B cell (primary cell): ENCODE measurements around the gene ARL16. TPM values are rescaled to one million over a fixed set of nuclear protein-coding genes. Genes with fewer than 3 reads are reported as not detected.

Experiments used
- ATAC-seq: fragments of 200-7000 bp; cut with Tn5 transposase; one replicate; pipeline ENCODE4 v1.10.0; 2021; ENCODE audit warnings: low read depth, mild to moderate bottlenecking, moderate number of reproducible peaks, moderate library complexity
- CTCF ChIA-PET: fragments of 350-600 bp; sonication (Branson Sonifier 250); formaldehyde crosslinking; loops from one replicate; lab custom pipeline; 2021; ENCODE audit warnings: antibody characterized with exemption, inconsistent platforms; lab: Charles Lee
- POLR2A ChIA-PET: fragments of 350-600 bp; sonication (Branson Sonifier 250); formaldehyde crosslinking; loops from one replicate; lab custom pipeline; 2021; ENCODE audit warnings: antibody characterized with exemption; lab: Charles Lee
- DNase-seq: peaks from one replicate; pipeline ENCODE4 v3.0.0; 2013
- H2AFZ ChIP-seq: 2 replicates; pipeline ENCODE4 v1.6.1; 2012; ENCODE audit warnings: mild to moderate bottlenecking, low read depth, low read length; ENCODE audit not compliant: insufficient read depth, poor library complexity, severe bottlenecking
- H3K27ac ChIP-seq, 2 donors: 1 replicate in 1 of 2; 2 replicates in 1 of 2; pipeline ENCODE4 v1.5.1; 2012 to 2013; ENCODE audit warnings: low read length in 2 of 2, mild to moderate bottlenecking in 2 of 2, moderate library complexity in 1 of 2
- H3K27me3 ChIP-seq, 4 experiments: fragments of 200-600 bp in 1 of 4; sonication (generic) in 1 of 4; replicated peaks in 1 of 4; 1 replicate in 2 of 4; 2 replicates in 2 of 4; pipeline versions ENCODE4 v1.6.1 to v1.7.0; 2013 to 2016; ENCODE audit warnings: low read length in 3 of 4, mild to moderate bottlenecking in 2 of 4, mixed read lengths in 1 of 4, moderate library complexity in 1 of 4; ENCODE audit not compliant: insufficient read depth in 4 of 4, control insufficient read depth in 3 of 4; ENCODE audit errors: control extremely low read depth in 1 of 4
- H3K36me3 ChIP-seq, 2 experiments: replicated peaks in 1 of 2; 1 replicate in 1 of 2; 2 replicates in 1 of 2; pipeline versions ENCODE4 v1.6.1 to v1.7.1; 2013; ENCODE audit warnings: low read length in 1 of 2; ENCODE audit not compliant: insufficient read depth in 2 of 2, control insufficient read depth in 1 of 2; ENCODE audit errors: control extremely low read depth in 1 of 2, extremely low read depth in 1 of 2
- H3K4me1 ChIP-seq, 2 donors: fragments of 200-600 bp in 1 of 2; sonication (generic) in 1 of 2; 1 replicate in 1 of 2; 2 replicates in 1 of 2; pipeline versions ENCODE4 v1.5.1 to v1.6.1; 2013 to 2017; ENCODE audit warnings: low read length in 2 of 2; ENCODE audit not compliant: control insufficient read depth in 2 of 2, insufficient read depth in 2 of 2
- H3K4me2 ChIP-seq: replicated peaks from 2 replicates; pipeline ENCODE3; 2012; ENCODE audit warnings: mild to moderate bottlenecking, low read depth, low read length; ENCODE audit not compliant: poor library complexity, severe bottlenecking
- H3K4me3 ChIP-seq, 5 experiments: fragments of 200-600 bp in 1 of 5; sonication (generic) in 1 of 5; 1 replicate in 3 of 5; 2 replicates in 2 of 5; pipeline versions ENCODE4 v1.5.1 to v1.7.0; 2011 to 2016; ENCODE audit warnings: low read length in 4 of 5, mild to moderate bottlenecking in 4 of 5, low read depth in 2 of 5, control low read depth in 1 of 5, moderate library complexity in 1 of 5; ENCODE audit not compliant: insufficient read depth in 1 of 5; ENCODE audit errors: control extremely low read depth in 1 of 5, extremely low read depth in 1 of 5
- H3K79me2 ChIP-seq: fragments of 200-600 bp; sonication (generic); one replicate; pipeline ENCODE4 v1.6.0; 2016; ENCODE audit warnings: low read length; ENCODE audit not compliant: control insufficient read depth, insufficient read depth
- H3K9ac ChIP-seq: fragments of 200-600 bp; sonication (generic); 2 replicates; pipeline ENCODE4 v1.6.1; 2017; ENCODE audit warnings: mild to moderate bottlenecking, low read length, moderate library complexity
- H3K9me3 ChIP-seq, 3 donors: one replicate each; pipeline versions ENCODE4 v1.6.1 to v1.7.1; 2013; ENCODE audit warnings: low read length in 2 of 3; ENCODE audit not compliant: control insufficient read depth in 2 of 3, insufficient read depth in 1 of 3; ENCODE audit errors: control extremely low read depth in 1 of 3
- H4K20me1 ChIP-seq: 2 replicates; pipeline ENCODE4 v1.6.0; 2012; ENCODE audit warnings: mild to moderate bottlenecking, low read length; ENCODE audit not compliant: insufficient read depth, control insufficient read depth, poor library complexity, severe bottlenecking
- H3K27ac Mint-ChIP-seq: one replicate; pipeline ENCODE4 v1.8.0; 2021; ENCODE audit warnings: mixed read lengths
- H3K27me3 Mint-ChIP-seq: one replicate; pipeline ENCODE4 v1.8.0; 2021; ENCODE audit warnings: mixed read lengths
- H3K4me1 Mint-ChIP-seq: one replicate; pipeline ENCODE4 v1.8.0; 2021; ENCODE audit warnings: mixed read lengths
- H3K4me3 Mint-ChIP-seq: one replicate; pipeline ENCODE4 v1.8.0; 2021; ENCODE audit warnings: mixed read lengths
- H3K9me3 Mint-ChIP-seq: one replicate; pipeline ENCODE4 v1.8.0; 2022; ENCODE audit warnings: mixed read lengths; ENCODE audit not compliant: insufficient read depth
- EZH2 ChIP-seq: IDR thresholded peaks from 2 replicates; pipeline ENCODE4 v1.6.1; 2012; ENCODE audit warnings: borderline replicate concordance, low read depth, mild to moderate bottlenecking, moderate library complexity, low read length; ENCODE audit not compliant: insufficient read depth, poor library complexity, severe bottlenecking
- WGBS: methylation state at CpG from one replicate; pipeline ENCODE4 v1.1.5; 2013; ENCODE audit warnings: missing lambda C conversion rate; ENCODE audit not compliant: insufficient coverage; 5-methylcytosine and 5-hydroxymethylcytosine counted together
- intact Hi-C: fragments of 100-400 bp; cut with micrococcal nuclease; formaldehyde crosslinking; loops from one replicate; pipeline ENCODE4 v1.10.0; 2022
- polyA plus RNA-seq: library from polyadenylated mRNA; depleted of rRNA; stranded (reverse); fragments of >200 nt; gene quantifications from 2 replicates; pipeline ENCODE4 v1.2.3, GENCODE V29; 2012
- total RNA-seq, 2 donors: library from RNA; stranded (reverse); fragments of 120-200 nt in 1 of 2; gene quantifications; 1 replicate in 1 of 2; 2 replicates in 1 of 2; pipeline versions ENCODE4 v1.2.3 to v1.2.4, GENCODE V29; 2013 to 2022
- TF ChIP-seq, protein P1 (sequence below): fragments of 200-600 bp; IDR thresholded peaks from one replicate; pipeline ENCODE4 v1.8.0; 2022; ENCODE audit warnings: antibody characterized with exemption, mild to moderate bottlenecking

ARL16 gene
- total and polyA plus RNA-seq, 2 donors (not counting 1 experiment from before 2014, with no cell fraction given): 32.5 to 101 TPM

DNA sequence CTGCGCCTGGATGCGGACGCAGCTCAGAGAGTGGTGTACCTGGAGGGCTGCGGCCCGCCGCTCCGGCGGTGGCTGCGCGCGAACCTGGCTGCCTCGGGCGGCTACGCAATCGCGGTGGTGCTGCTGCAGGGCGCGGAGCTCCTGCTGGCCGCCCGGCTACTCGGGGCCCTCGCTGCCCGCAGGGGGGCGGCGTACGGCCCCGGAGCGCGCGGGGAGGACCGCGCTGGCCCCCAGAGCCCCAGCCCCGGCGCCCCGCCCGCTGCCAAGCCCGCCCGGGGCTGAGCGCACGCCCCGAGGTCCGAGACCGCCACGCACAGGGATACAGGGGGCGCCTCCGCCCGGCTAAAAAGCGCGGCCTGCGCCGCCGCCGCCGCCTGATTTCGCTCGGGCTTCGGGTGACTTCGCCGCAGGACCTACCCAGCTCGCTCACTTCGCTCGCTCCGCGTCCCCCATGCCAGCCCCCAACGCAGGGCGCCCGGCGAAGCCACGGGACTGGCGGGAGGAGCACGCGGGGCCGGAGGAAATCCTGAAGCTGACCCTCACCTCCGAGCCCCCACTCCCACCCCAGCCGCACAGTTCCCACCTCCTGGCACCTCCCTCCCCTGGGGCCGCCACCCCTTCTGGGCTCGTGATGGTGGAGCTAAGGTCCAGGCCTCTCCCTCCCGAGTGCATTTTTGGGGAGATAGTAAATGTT lies 35.4 kb downstream of the ARL16 start:
- Histone ChIP-seq H3K4me3 (no peak overlapping the region), H2AFZ (no peak overlapping the region), H3K4me2 (no peak overlapping the region), H3K4me1 (peaks cover 3 to 7% of the 10 kb centered on the region in 2 donors), H4K20me1 (no peaks in the 10 kb centered on the region), H3K27ac (no peak overlapping the region), H3K79me2 (no peaks in the 10 kb centered on the region), H3K27me3 (peaks cover 0 to 27% (median 4%) of the 10 kb centered on the region in 4 experiments), H3K9ac (no peak overlapping the region), H3K9me3 (peaks cover 0 to 21% (median 3%) of the 10 kb centered on the region in 3 donors), H3K36me3 (no peaks in the 10 kb centered on the region)
- no peak for TF ChIP-seq EZH2
- TF ChIP-seq, protein P1, sequence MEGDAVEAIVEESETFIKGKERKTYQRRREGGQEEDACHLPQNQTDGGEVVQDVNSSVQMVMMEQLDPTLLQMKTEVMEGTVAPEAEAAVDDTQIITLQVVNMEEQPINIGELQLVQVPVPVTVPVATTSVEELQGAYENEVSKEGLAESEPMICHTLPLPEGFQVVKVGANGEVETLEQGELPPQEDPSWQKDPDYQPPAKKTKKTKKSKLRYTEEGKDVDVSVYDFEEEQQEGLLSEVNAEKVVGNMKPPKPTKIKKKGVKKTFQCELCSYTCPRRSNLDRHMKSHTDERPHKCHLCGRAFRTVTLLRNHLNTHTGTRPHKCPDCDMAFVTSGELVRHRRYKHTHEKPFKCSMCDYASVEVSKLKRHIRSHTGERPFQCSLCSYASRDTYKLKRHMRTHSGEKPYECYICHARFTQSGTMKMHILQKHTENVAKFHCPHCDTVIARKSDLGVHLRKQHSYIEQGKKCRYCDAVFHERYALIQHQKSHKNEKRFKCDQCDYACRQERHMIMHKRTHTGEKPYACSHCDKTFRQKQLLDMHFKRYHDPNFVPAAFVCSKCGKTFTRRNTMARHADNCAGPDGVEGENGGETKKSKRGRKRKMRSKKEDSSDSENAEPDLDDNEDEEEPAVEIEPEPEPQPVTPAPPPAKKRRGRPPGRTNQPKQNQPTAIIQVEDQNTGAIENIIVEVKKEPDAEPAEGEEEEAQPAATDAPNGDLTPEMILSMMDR: no peak
- Mint-ChIP-seq H3K27me3 (peaks cover 18% of the 10 kb centered on the region), H3K27ac (no peak overlapping the region), H3K9me3 (no peaks in the 10 kb centered on the region), H3K4me3 (no peak overlapping the region), H3K4me1 (peaks cover 7% of the 10 kb centered on the region)
- ATAC-seq: no peak
- 32% methylated on average over 65 of the region's 78 CpGs for WGBS
- DNase-seq: no peak
- CTCF ChIA-PET: interaction anchor here (1.3 kb wide), 1 partner anchor 28 kb away, joined by 3 read pairs; no protein-coding TSS in a partner anchor
- POLR2A ChIA-PET: no interaction called here
- intact Hi-C loops: no loop called here

DNA sequence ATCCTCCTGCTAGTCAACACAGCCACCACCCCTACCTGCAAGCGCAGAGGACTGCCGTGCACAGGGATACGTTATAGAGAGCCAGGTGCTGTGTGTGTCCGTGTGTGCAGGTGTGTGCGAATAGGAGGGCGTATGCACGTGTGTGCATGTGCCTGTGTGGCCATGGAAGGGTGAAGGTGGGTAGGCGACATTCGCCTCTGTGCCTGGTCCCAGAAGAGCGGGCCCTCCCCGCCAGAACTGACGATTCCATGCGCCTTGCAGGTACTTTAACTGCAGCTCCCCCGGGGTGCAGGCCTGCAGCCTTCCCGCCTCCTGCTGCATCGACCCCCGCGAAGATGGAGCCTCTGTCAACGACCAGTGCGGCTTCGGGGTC lies 36.0 kb downstream of the ARL16 start:
- CTCF ChIA-PET: no interaction called here
- H3K79me2 ChIP-seq: no peaks in the 10 kb centered on the region
- no peak overlapping the region for H3K4me2 ChIP-seq
- H3K27me3 ChIP-seq: peaks cover 0 to 27% (median 1%) of the 10 kb centered on the region in 4 experiments
- intact Hi-C loops: no loop called here
- no peak overlapping the region for H3K27ac ChIP-seq
- no peak for DNase-seq
- peaks cover 0 to 2% of the 10 kb centered on the region in 2 donors for H3K4me1 ChIP-seq
- TF ChIP-seq EZH2: no peak
- TF ChIP-seq, protein P1: no peak
- Mint-ChIP-seq H3K9me3 (no peaks in the 10 kb centered on the region), H3K27ac (peak overlapping the region; percentile 15), H3K27me3 (peaks cover 18% of the 10 kb centered on the region), H3K4me3 (no peak overlapping the region), H3K4me1 (peaks cover 3% of the 10 kb centered on the region)
- no peak for ATAC-seq
- H3K4me3 ChIP-seq: no peak overlapping the region
- H3K9me3 ChIP-seq: peaks cover 0 to 21% (median 3%) of the 10 kb centered on the region in 3 donors
- H4K20me1 ChIP-seq: no peaks in the 10 kb centered on the region
- WGBS: 62% methylated on average over 18 of the region's 21 CpGs
- POLR2A ChIA-PET: interaction anchor here (0.6 kb wide), 1 partner anchor 148 kb away, joined by 3 read pairs; no protein-coding TSS in a partner anchor
- H2AFZ ChIP-seq: no peak overlapping the region
- no peak overlapping the region for H3K9ac ChIP-seq
- no peaks in the 10 kb centered on the region for H3K36me3 ChIP-seq
